Vagina (tissue), 2 donors: ENCODE data around the gene CNTNAP3B.
"Not testable (repeated sequence)": the region's sequence is repeated elsewhere in the genome, so short reads cannot be mapped to it uniquely, and the experiment has no call there.

Source experiments
- POLR2A ChIP-seq, 2 donors: fragments of 450-650 bp; IDR thresholded peaks; one replicate each; pipeline ENCODE4 v1.6.1; 2017; ENCODE audit warnings: antibody characterized with exemption in 2 of 2, mild to moderate bottlenecking in 2 of 2, moderate library complexity in 2 of 2
- POLR2AphosphoS5 ChIP-seq, 2 donors: sonication (generic); formaldehyde crosslinking; IDR thresholded peaks; one replicate each; pipeline ENCODE4 v1.9.0; 2017; ENCODE audit warnings: antibody characterized with exemption in 2 of 2, mild to moderate bottlenecking in 2 of 2, low read depth in 1 of 2; ENCODE audit not compliant: insufficient read depth in 1 of 2
- TF ChIP-seq, protein P1 (sequence below), 3 experiments: fragments of 450-650 bp in 2 of 3; fragments of 200-600 bp in 1 of 3; sonication (generic) in 1 of 3; IDR thresholded peaks; one replicate each; pipeline ENCODE4 v1.5.1; 2017 to 2019; ENCODE audit warnings: antibody characterized with exemption in 3 of 3, mild to moderate bottlenecking in 2 of 3, moderate library complexity in 2 of 3

- TF ChIP-seq, protein P1, sequence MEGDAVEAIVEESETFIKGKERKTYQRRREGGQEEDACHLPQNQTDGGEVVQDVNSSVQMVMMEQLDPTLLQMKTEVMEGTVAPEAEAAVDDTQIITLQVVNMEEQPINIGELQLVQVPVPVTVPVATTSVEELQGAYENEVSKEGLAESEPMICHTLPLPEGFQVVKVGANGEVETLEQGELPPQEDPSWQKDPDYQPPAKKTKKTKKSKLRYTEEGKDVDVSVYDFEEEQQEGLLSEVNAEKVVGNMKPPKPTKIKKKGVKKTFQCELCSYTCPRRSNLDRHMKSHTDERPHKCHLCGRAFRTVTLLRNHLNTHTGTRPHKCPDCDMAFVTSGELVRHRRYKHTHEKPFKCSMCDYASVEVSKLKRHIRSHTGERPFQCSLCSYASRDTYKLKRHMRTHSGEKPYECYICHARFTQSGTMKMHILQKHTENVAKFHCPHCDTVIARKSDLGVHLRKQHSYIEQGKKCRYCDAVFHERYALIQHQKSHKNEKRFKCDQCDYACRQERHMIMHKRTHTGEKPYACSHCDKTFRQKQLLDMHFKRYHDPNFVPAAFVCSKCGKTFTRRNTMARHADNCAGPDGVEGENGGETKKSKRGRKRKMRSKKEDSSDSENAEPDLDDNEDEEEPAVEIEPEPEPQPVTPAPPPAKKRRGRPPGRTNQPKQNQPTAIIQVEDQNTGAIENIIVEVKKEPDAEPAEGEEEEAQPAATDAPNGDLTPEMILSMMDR (IDR thresholded peaks at IDR 0.05): not testable (repeated sequence)
- not testable (repeated sequence) for TF ChIP-seq POLR2A (IDR thresholded peaks at IDR 0.05); POLR2AphosphoS5 (IDR thresholded peaks at IDR 0.05; ENCODE audit: insufficient read depth in 1 of 2, low read depth in 1 of 2)
These were observed 78.5 kb downstream of the CNTNAP3B start for GRCh38 chr9:42050701-42051100.
